ENCODE measurements around the gene ZNF511. TPM values are rescaled to one million over a fixed set of nuclear protein-coding genes. Genes with fewer than 3 reads are reported as not detected.

ZNF511 gene, protein sequence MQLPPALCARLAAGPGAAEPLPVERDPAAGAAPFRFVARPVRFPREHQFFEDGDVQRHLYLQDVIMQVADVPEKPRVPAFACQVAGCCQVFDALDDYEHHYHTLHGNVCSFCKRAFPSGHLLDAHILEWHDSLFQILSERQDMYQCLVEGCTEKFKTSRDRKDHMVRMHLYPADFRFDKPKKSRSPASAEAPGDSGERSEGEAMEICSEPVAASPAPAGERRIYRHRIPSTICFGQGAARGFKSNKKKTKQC
- polyA plus RNA-seq (16.8 and 17.6 TPM in 2 replicates), polyA minus RNA-seq (10.9 and 13.1 TPM in 2 replicates)

DNA sequence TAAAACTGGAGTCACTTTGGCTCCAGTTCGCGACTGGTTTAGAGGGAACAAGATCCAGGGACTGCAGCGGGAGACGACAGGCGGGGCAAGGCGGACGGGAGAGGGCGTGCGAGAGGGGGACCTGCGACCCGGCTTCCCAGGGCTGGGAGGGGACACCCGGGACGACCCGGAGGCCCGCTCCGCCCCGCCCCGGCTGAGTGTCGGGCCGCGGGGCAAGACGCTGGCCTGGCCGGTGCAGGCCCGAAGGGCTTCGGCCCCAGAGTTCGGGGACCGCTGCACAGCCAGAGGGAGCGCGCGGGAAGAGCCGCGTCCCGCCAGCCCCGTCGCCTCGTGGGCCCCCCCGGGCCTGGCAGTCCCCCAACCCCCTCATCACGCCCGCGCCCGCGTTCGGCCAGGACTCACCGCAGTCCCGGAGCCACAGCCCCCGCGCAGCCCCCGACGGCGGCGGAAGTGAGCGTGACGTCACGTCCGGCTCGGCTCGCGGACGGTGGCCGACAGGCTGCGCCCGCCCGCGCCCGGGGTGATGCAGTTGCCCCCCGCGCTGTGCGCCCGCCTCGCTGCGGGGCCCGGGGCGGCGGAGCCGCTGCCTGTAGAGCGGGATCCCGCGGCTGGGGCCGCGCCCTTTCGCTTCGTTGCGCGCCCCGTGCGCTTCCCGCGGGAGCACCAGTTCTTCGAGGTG lies at the start of gene ZNF511, which contains the start of gene TUBGCP2:
Gene ZNF511 (plus strand): TSS at position 494 of the 679 bp plus-strand sequence. CDS start 30 bp downstream, at position 524.
Gene TUBGCP2 (minus strand): TSS at position 452 of the 679 bp plus-strand sequence. CDS start 5,931 bp downstream, outside the sequence.
- Histone ChIP-seq H3K27me3 (ENCODE audit: insufficient read depth, low read depth, low read length) (no peaks in the 10 kb centered on the region), H3K79me2 (replicated peaks; ENCODE audit: insufficient read depth, low read length) (peaks cover 25% of the 10 kb centered on the region), H4K20me1 (ENCODE audit: insufficient read depth) (no peaks in the 10 kb centered on the region), H3K4me3 (ENCODE audit: low read length) (peak within 1 kb of the TSS; percentile 85), H3K9me2 (ENCODE audit: insufficient read depth, low read length) (no peaks in the 10 kb centered on the region), H3K36me3 (ENCODE audit: insufficient read depth, low read length) (no peaks in the 10 kb centered on the region), H3K9me3 (ENCODE audit: low read length) (no peaks in the 10 kb centered on the region), H3K27ac (ENCODE audit: low read length) (peak within 1 kb of the TSS; percentile 78), H3K4me2 (ENCODE audit: low read length) (peak within 1 kb of the TSS; percentile 95), H3F3A (ENCODE audit: insufficient read depth, low read length, poor library complexity, severe bottlenecking) (no peaks in the 10 kb centered on the region), H3K9ac (ENCODE audit: low read length) (peak within 1 kb of the TSS; percentile 82), H2AFZ (ENCODE audit: low read depth, low read length) (peak within 1 kb of the TSS; percentile 27)
- TF ChIP-seq, protein P1, sequence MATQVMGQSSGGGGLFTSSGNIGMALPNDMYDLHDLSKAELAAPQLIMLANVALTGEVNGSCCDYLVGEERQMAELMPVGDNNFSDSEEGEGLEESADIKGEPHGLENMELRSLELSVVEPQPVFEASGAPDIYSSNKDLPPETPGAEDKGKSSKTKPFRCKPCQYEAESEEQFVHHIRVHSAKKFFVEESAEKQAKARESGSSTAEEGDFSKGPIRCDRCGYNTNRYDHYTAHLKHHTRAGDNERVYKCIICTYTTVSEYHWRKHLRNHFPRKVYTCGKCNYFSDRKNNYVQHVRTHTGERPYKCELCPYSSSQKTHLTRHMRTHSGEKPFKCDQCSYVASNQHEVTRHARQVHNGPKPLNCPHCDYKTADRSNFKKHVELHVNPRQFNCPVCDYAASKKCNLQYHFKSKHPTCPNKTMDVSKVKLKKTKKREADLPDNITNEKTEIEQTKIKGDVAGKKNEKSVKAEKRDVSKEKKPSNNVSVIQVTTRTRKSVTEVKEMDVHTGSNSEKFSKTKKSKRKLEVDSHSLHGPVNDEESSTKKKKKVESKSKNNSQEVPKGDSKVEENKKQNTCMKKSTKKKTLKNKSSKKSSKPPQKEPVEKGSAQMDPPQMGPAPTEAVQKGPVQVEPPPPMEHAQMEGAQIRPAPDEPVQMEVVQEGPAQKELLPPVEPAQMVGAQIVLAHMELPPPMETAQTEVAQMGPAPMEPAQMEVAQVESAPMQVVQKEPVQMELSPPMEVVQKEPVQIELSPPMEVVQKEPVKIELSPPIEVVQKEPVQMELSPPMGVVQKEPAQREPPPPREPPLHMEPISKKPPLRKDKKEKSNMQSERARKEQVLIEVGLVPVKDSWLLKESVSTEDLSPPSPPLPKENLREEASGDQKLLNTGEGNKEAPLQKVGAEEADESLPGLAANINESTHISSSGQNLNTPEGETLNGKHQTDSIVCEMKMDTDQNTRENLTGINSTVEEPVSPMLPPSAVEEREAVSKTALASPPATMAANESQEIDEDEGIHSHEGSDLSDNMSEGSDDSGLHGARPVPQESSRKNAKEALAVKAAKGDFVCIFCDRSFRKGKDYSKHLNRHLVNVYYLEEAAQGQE (IDR thresholded peaks at IDR 0.05; ENCODE audit: borderline replicate concordance) = no peak
- TF ChIP-seq MXI1 (conservative IDR thresholded peaks at IDR 0.05; ENCODE audit: poor library complexity, severe bottlenecking) = peak; percentile 74
- peak; percentile 95 for TF ChIP-seq POLR2AphosphoS5 (IDR thresholded peaks at IDR 0.05)
- TF ChIP-seq, protein P2, sequence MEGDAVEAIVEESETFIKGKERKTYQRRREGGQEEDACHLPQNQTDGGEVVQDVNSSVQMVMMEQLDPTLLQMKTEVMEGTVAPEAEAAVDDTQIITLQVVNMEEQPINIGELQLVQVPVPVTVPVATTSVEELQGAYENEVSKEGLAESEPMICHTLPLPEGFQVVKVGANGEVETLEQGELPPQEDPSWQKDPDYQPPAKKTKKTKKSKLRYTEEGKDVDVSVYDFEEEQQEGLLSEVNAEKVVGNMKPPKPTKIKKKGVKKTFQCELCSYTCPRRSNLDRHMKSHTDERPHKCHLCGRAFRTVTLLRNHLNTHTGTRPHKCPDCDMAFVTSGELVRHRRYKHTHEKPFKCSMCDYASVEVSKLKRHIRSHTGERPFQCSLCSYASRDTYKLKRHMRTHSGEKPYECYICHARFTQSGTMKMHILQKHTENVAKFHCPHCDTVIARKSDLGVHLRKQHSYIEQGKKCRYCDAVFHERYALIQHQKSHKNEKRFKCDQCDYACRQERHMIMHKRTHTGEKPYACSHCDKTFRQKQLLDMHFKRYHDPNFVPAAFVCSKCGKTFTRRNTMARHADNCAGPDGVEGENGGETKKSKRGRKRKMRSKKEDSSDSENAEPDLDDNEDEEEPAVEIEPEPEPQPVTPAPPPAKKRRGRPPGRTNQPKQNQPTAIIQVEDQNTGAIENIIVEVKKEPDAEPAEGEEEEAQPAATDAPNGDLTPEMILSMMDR (IDR thresholded peaks at IDR 0.05; ENCODE audit: poor library complexity, severe bottlenecking) = peak; percentile 40
- peak; percentile 30 for TF ChIP-seq SMC3 (conservative IDR thresholded peaks at IDR 0.05; ENCODE audit: poor library complexity)
- peak; percentile 76 for TF ChIP-seq EP300 (conservative IDR thresholded peaks at IDR 0.05; ENCODE audit: poor library complexity, severe bottlenecking)
- TF ChIP-seq TAF1 (IDR thresholded peaks at IDR 0.05; ENCODE audit: low read depth) = peak; percentile 59
- no peak for TF ChIP-seq EZH2 (IDR thresholded peaks at IDR 0.05; ENCODE audit: borderline replicate concordance, insufficient read depth, low read length, poor library complexity, severe bottlenecking)

DNA sequence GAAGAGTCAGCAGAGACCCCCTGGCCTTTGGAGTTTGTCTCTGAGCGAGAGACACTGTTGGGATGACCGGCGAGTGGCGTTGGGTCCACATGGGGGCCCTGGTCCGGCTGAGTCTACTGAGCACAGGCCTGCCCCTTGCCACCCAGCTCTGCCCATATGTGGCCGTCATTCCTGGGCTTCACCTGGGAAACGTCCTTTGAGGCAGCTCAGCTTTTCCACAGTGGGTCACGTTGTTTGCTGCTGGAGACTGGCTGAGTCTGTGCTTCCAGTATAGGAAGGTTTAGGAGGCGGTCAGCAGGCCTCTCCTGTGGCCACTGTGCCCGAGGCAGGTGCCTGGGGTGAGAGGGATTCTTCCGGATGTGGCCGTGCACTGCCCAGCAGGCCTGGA lies 49.1 kb upstream of the ZNF511 start:
- Histone ChIP-seq H4K20me1 (ENCODE audit: insufficient read depth) (no peaks in the 10 kb centered on the region), H3K27ac (ENCODE audit: low read length) (no peak overlapping the region), H3K79me2 (replicated peaks; ENCODE audit: insufficient read depth, low read length) (no peaks in the 10 kb centered on the region), H3K9me3 (ENCODE audit: low read length) (no peaks in the 10 kb centered on the region), H3K9ac (ENCODE audit: low read length) (no peak overlapping the region), H3K4me3 (ENCODE audit: low read length) (no peak overlapping the region), H2AFZ (ENCODE audit: low read depth, low read length) (no peak overlapping the region), H3K9me2 (ENCODE audit: insufficient read depth, low read length) (no peaks in the 10 kb centered on the region), H3F3A (ENCODE audit: insufficient read depth, low read length, poor library complexity, severe bottlenecking) (no peaks in the 10 kb centered on the region), H3K36me3 (ENCODE audit: insufficient read depth, low read length) (no peaks in the 10 kb centered on the region), H3K27me3 (ENCODE audit: insufficient read depth, low read depth, low read length) (no peaks in the 10 kb centered on the region), H3K4me2 (ENCODE audit: low read length) (no peak overlapping the region)
- TF ChIP-seq, protein P2 (IDR thresholded peaks at IDR 0.05; ENCODE audit: poor library complexity, severe bottlenecking) = no peak
- no peak for TF ChIP-seq EP300 (conservative IDR thresholded peaks at IDR 0.05; ENCODE audit: poor library complexity, severe bottlenecking)
- no peak for TF ChIP-seq TAF1 (IDR thresholded peaks at IDR 0.05; ENCODE audit: low read depth)
- TF ChIP-seq EZH2 (IDR thresholded peaks at IDR 0.05; ENCODE audit: borderline replicate concordance, insufficient read depth, low read length, poor library complexity, severe bottlenecking) = no peak
- TF ChIP-seq SMC3 (conservative IDR thresholded peaks at IDR 0.05; ENCODE audit: poor library complexity) = no peak
- no peak for TF ChIP-seq RAD21 (conservative IDR thresholded peaks at IDR 0.05)

Measured in neural cell (in vitro differentiated cells).